Measurements from ENCODE around the gene GAREM2.

The GAREM2 gene

DNA sequence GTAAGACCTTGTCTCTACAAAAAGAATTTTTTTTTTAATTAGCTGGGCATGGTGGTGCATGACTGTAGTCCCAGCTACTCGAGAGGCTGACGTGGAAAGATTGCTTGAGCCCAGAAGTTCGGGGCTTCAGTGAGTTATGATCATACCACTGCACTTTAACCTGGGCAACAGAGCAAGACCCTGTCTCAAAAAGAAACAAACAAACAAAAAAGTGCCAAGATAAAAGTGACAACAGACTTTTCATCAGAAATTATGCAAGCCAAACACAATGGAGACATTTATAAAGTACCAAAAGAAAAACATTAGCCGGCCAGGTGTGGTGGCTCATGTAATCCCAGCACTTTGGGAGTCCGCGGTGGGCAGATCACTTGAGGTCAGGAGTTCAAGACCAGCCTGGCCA lies 44.8 kb downstream of the GAREM2 start:
- DNase-seq, result no peak
- intact Hi-C loops (cut with DNase I), result no loop called here

DNA sequence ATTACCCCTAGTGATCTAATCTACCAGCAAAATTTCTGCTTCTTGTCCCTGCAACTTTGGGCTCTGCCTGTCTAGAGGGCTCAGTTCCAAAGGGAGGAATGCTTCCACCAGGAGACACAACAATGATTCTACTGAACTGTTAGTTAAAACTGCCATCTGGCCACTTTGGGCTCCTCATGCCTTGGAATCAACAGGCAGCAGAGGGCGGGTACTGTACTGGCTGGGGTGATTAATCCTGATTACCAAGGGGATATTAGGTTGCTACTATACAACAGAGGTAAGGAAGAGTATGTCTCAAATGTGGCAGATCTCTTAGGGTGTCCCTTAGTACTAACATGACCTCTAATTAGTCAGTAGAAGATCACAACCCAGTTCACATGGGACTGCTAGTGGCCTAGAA lies 50.1 kb downstream of the GAREM2 start:
- no peak for DNase-seq
- intact Hi-C loops (cut with DNase I), result no loop called here

DNA sequence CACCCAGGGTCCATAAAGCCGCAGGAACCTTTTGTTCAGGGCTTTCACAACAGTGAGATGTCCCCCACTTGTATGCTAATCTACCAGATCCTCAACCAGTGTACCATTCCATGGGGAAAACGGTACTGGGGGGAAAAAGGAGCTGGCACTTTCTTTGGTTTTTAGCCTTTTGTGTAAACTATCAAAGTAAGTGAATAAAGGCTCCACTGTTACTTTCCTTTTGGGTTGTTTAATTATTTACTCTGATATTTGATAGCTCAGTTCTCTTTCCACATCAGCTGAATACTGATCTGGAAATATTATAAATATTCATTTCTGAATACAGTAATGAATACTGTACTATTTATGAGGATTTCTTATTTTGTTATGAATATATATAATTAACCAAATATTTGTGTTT lies 51.2 kb downstream of the GAREM2 start:
- DNase-seq, result no peak
- intact Hi-C loops (cut with DNase I), result no loop called here

DNA sequence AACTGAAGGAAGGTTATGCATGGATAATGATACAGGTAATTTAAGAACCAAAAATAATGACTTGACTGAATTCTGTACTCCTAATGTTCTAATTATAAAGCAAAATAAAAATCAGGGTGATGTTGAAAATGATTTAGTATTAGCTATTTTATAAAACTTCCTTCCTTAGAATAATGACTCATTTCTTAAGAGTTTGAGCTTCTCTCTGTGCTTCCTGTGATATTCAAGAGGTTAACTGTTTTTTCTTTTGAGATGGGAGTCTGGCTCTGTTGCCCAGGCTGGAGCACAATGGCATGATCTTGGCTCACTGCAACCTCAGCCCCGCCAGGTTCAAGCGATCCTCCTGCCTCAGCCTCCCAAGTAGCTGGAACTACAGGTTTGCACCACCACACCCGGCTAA lies 56.7 kb downstream of the GAREM2 start:
- DNase-seq, result no peak
- intact Hi-C loops (cut with DNase I), result no loop called here

DNA sequence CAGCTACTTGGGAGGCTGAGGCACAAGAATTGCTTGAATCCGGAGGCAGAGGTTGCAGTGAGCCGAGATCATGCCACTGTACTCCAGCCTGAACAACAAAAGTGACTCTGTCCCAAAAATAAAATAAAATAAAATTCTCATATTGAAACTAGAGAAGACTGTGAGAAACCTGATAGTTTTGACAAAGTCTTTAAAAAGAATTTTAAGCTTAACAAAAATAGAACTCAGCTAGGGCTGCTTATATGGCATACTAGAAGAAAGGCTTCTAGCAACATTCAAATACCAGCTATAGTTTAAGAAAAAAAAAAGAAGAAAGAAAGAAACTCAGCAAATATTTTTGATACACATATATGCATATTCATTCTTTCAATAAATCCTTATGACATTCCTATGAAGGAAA lies 57.9 kb downstream of the GAREM2 start:
- no peak for DNase-seq
- intact Hi-C loops (cut with DNase I), result no loop called here

DNA sequence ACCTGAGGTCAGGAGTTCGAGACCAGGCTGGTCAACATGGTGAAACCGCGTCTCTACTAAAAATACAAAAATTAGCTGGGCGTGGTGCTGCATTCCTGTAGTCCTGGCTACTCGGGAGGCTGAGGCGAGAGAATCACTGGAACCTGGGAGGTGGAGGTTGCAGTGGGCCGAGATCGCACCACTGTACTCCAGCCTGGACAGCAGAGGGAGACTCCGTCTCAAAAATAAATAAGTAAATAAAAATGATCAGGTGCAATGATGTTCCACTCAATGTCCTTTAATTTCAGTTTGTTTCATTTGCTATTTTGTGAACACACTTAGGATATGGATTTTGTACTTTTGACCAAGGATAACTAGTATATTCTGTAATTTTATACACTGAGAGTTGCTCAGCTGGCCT lies 62.2 kb downstream of the GAREM2 start:
- intact Hi-C loops (cut with DNase I), result no loop called here
- DNase-seq, result no peak

DNA sequence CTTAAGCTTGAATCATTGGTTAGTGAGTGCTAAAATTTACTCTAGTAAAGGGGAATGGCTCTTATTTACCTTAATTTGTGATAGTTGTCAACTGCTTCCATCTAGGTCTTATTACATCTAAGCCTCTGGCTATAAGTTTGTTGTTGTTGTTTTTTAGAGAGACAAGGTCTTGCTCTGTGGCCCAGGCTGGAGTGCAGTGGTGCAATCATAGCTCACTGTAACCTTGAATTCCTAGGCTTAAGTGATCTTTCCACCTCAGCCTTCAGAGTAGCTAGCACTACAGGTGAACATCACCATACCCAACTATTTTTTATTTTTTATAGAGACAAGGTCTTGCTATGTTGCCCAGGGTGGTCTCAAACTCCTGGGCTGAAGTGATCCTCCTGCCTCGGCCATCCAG lies 65.0 kb downstream of the GAREM2 start:
- intact Hi-C loops (cut with DNase I), result no loop called here
- DNase-seq, result no peak

DNA sequence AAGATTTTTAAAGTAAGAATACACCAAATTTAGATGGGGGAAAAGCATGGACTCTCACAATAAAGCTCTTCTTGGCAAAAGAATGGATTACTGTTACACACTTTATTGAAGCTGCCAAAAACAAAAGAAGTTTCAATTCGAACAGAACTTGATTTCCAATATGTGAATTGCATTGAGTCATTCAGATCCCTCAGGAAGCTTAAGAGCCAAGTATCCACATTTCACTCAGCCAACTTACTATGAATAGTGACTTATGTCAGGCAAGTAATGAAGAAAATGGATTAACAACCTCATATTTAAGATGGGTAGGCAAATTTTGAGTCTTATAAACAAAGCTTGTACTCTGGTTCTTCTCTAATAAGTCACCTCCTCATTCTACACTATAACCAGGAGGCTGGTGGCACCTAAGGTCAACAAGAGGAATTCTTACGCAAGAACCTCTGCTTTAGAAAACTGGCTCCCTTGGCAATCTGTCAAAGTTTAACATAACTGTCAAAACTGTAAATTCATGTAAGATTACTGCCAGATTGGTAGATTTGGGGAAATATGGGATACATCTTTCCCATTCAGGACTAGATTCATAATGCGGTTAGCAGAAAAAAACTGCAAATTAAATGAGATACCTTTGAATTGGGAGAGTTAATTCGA lies 65.5 kb downstream of the GAREM2 start:
- no peak for DNase-seq
- intact Hi-C loops (cut with DNase I), result no loop called here
